K562 (cell line): ENCODE measurements around the gene PLPPR2. TPM values are rescaled to one million over a fixed set of nuclear protein-coding genes. Genes with fewer than 3 reads are reported as not detected.
A peak's percentile ranks its signal among the peaks of the same experiment; 100 is the strongest.

ENCODE experiments used
- DDX20 ChIP-seq: fragments of 450-650 bp; IDR thresholded peaks from 2 replicates; pipeline ENCODE4 v1.6.1; 2016; ENCODE audit warnings: missing genetic modification characterization, low read depth, mild to moderate bottlenecking, missing compliant biosample characterization, moderate library complexity
- FOXP1 ChIP-seq: sonication (generic); formaldehyde crosslinking; IDR thresholded peaks from 2 replicates; pipeline ENCODE4 v1.8.0; 2022; ENCODE audit warnings: mild to moderate bottlenecking, missing genetic modification reagents
- HIVEP1 ChIP-seq: fragments of 250-450 bp; sonication (Bioruptor Pico); IDR thresholded peaks from 2 replicates; pipeline ENCODE4 v1.4.0; 2020; ENCODE audit warnings: mild to moderate bottlenecking
- MGA ChIP-seq: fragments of 450-650 bp; IDR thresholded peaks from 2 replicates; pipeline ENCODE4 v1.6.1; 2016; ENCODE audit warnings: mild to moderate bottlenecking, moderate library complexity
- STAG1 ChIP-seq: sonication (generic); formaldehyde crosslinking; IDR thresholded peaks from 2 replicates; pipeline ENCODE4 v1.5.0; 2020; ENCODE audit warnings: missing genetic modification reagents, borderline replicate concordance
- TCF15 ChIP-seq: fragments of 250-450 bp; sonication (Bioruptor Pico); IDR thresholded peaks from 2 replicates; pipeline ENCODE4 v1.8.0; 2022; ENCODE audit warnings: moderate library complexity, mild to moderate bottlenecking, inconsistent platforms
- TGIF2 ChIP-seq: sonication (generic); formaldehyde crosslinking; IDR thresholded peaks from 2 replicates; pipeline ENCODE4 v1.8.1; 2022; ENCODE audit warnings: mild to moderate bottlenecking, missing genetic modification reagents, moderate library complexity
- THAP7 ChIP-seq: fragments of 250-450 bp; sonication (Bioruptor Pico); IDR thresholded peaks from 2 replicates; pipeline ENCODE4 v1.5.0; 2021
- ZNF277 ChIP-seq: fragments of 250-450 bp; sonication (Bioruptor Pico); IDR thresholded peaks from 2 replicates; pipeline ENCODE4 v1.8.0; 2022; ENCODE audit warnings: inconsistent platforms, mild to moderate bottlenecking, moderate library complexity, borderline replicate concordance
- polyA plus RNA-seq, 8 experiments: library from polyadenylated mRNA; depleted of rRNA in 4 of 8; stranded (reverse) in 5 of 8; unstranded in 3 of 8; fragments of >200 nt; fragmentation: Nextera tagmentation in 2 of 8; fragmentation: Illumina TruSeq in 1 of 8; extraction: Ambion mirVana in 2 of 8; extraction: Trizol in 1 of 8; gene quantifications; 2 replicates each; pipeline versions ENCODE4 v1.2.1 to v1.2.3, GENCODE V29; 2011 to 2014; ENCODE audit warnings: inconsistent platforms in 1 of 8, missing spikeins in 1 of 8
- total RNA-seq, 7 experiments: library from RNA; depleted of rRNA in 6 of 7; stranded (reverse); fragments of >200 nt in 6 of 7; fragmentation: Illumina TruSeq in 2 of 7; extraction: Trizol in 2 of 7; gene quantifications; 2 replicates each; pipeline versions ENCODE4 v1.2.1 to v1.2.3, GENCODE V29; 2011 to 2021; ENCODE audit warnings: low replicate concordance in 1 of 7
- TF ChIP-seq, protein P1 (sequence below): sonication (generic); formaldehyde crosslinking; IDR thresholded peaks from 2 replicates; pipeline ENCODE4 v1.8.0; 2022; ENCODE audit warnings: mild to moderate bottlenecking, low read depth, missing genetic modification reagents
- TF ChIP-seq, protein P2 (sequence below): sonication (generic); formaldehyde crosslinking; IDR thresholded peaks from 2 replicates; pipeline ENCODE4 v1.8.0; 2022; ENCODE audit warnings: mild to moderate bottlenecking, missing genetic modification reagents

Gene PLPPR2
- total and polyA plus RNA-seq, 9 of the 15 experiments (the other 6 are each of a cell fraction or from before 2014, with no cell fraction given): 0.49 to 15.9 (median 3.4) TPM

GRCh38 chr19:11374433-11375142, 19.4 kb downstream of the PLPPR2 start, which contains the start of gene SWSAP1 (continued):
- TF ChIP-seq MGA: no peak; the same call in 1 of the 2 replicates
- TF ChIP-seq ZNF277 (CRISPR knock-in tag): no peak
- no peak for TF ChIP-seq DDX20 (tag)
- no peak for TF ChIP-seq TGIF2
- TF ChIP-seq HIVEP1 (CRISPR knock-in tag): no peak
- peak; percentile 96 for TF ChIP-seq FOXP1 (CRISPR knock-in tag)
- no peak for TF ChIP-seq STAG1 (CRISPR knock-in tag)
- TF ChIP-seq THAP7 (CRISPR knock-in tag): no peak
- TF ChIP-seq, protein P1, sequence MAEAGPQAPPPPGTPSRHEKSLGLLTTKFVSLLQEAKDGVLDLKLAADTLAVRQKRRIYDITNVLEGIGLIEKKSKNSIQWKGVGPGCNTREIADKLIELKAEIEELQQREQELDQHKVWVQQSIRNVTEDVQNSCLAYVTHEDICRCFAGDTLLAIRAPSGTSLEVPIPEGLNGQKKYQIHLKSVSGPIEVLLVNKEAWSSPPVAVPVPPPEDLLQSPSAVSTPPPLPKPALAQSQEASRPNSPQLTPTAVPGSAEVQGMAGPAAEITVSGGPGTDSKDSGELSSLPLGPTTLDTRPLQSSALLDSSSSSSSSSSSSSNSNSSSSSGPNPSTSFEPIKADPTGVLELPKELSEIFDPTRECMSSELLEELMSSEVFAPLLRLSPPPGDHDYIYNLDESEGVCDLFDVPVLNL (CRISPR knock-in tag): peak; percentile 48; the same call in 1 of the 2 replicates
- no peak for TF ChIP-seq TCF15 (CRISPR knock-in tag)
- TF ChIP-seq, protein P2, sequence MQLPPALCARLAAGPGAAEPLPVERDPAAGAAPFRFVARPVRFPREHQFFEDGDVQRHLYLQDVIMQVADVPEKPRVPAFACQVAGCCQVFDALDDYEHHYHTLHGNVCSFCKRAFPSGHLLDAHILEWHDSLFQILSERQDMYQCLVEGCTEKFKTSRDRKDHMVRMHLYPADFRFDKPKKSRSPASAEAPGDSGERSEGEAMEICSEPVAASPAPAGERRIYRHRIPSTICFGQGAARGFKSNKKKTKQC (CRISPR knock-in tag): peak; percentile 95
